ENCODE measurements around the gene EXOC3L1. TPM values are rescaled to one million over a fixed set of nuclear protein-coding genes. Genes with fewer than 3 reads are reported as not detected.

EXOC3L1 gene
- total RNA-seq, 1 experiment from 2014 or later: 0.30 TPM

- CTCF ChIA-PET: no interaction called here
These were observed 39.0 kb upstream of the EXOC3L1 start for GRCh38 chr16:67228905-67229304.

More at GRCh38 chr16:67228905-67229304, 39.0 kb upstream of the EXOC3L1 start:
- Histone ChIP-seq H3K27me3 (ENCODE audit: insufficient read depth, low read length) (no peaks in the 10 kb centered on the region), H2AFZ (ENCODE audit: low read depth, low read length, poor library complexity, severe bottlenecking) (no peak overlapping the region), H3K27ac (ENCODE audit: low read depth, low read length) (no peak overlapping the region), H3K9ac (ENCODE audit: low read length) (no peak overlapping the region), H3K4me1 (ENCODE audit: control insufficient read depth in 1 of 2, insufficient read depth in 2 of 2, low read length in 2 of 2) (peaks cover 6 to 18% of the 10 kb centered on the region in 2 experiments; a peak in 3 of 4 replicates), H3K9me2 (ENCODE audit: insufficient read depth) (no peaks in the 10 kb centered on the region), H3K4me2 (ENCODE audit: low read length) (no peak overlapping the region), H4K20me1 (ENCODE audit: insufficient read depth) (no peaks in the 10 kb centered on the region), H3K4me3 (replicated peaks in 1 of 2; ENCODE audit: low read depth in 1 of 2, low read length in 2 of 2) (no peak overlapping the region), H3K79me2 (ENCODE audit: insufficient read depth, low read length) (peaks cover 18% of the 10 kb centered on the region), H3K9me3 (ENCODE audit: control insufficient read depth in 1 of 2, insufficient read depth in 1 of 2, low read depth in 1 of 2, low read length in 2 of 2) (no peaks in the 10 kb centered on the region), H3K36me3 (ENCODE audit: control insufficient read depth in 1 of 2, insufficient read depth in 2 of 2, low read length in 2 of 2) (peaks cover 20 to 41% of the 10 kb centered on the region in 2 experiments; a peak in 3 of 4 replicates)
- TF ChIP-seq POLR2A (IDR thresholded peaks at IDR 0.05; ENCODE audit: borderline replicate concordance, extremely low read depth, insufficient read depth, insufficient read length): no peak
- TF ChIP-seq JUND (IDR thresholded peaks at IDR 0.05): no peak
- TF ChIP-seq ELF1 (IDR thresholded peaks at IDR 0.05; ENCODE audit: borderline replicate concordance, low read depth): no peak
- no peak for TF ChIP-seq POLR2AphosphoS5 (IDR thresholded peaks at IDR 0.05; ENCODE audit: low read depth, low read length)
- TF ChIP-seq CBX3 (IDR thresholded peaks at IDR 0.05; ENCODE audit: low read depth): no peak
- TF ChIP-seq YY1 (IDR thresholded peaks at IDR 0.05; ENCODE audit: extremely low read depth, insufficient replicate concordance, low read depth, low read length): no peak
- TF ChIP-seq SP1 (IDR thresholded peaks at IDR 0.05; ENCODE audit: low read depth): no peak
- no peak for TF ChIP-seq MAX (IDR thresholded peaks at IDR 0.05)
- no peak for TF ChIP-seq RAD21 (IDR thresholded peaks at IDR 0.05; ENCODE audit: low read depth)
- no peak for TF ChIP-seq FOSL1 (IDR thresholded peaks at IDR 0.05; ENCODE audit: low read depth)
- no peak for TF ChIP-seq SIN3A (IDR thresholded peaks at IDR 0.05; ENCODE audit: low read depth)
- TF ChIP-seq SRF (IDR thresholded peaks at IDR 0.05; ENCODE audit: low read depth): no peak
- no peak for TF ChIP-seq EGR1 (IDR thresholded peaks at IDR 0.05; ENCODE audit: low read depth)
- no peak for TF ChIP-seq REST (IDR thresholded peaks at IDR 0.05; ENCODE audit: low read depth)
- TF ChIP-seq ATF3 (IDR thresholded peaks at IDR 0.05): no peak
- no peak for TF ChIP-seq ZFX (IDR thresholded peaks at IDR 0.05)
- TF ChIP-seq EZH2 (IDR thresholded peaks at IDR 0.05): no peak
- TF ChIP-seq ZNF274 (IDR thresholded peaks at IDR 0.05; ENCODE audit: low read depth, low read length): no peak
- DNase-seq (ENCODE audit: low read depth, low spot score) (no peak), ATAC-seq (no peak)
- RAD21 ChIA-PET (ENCODE audit: low non-redundant PET in 1 of 2, low total read pairs in 2 of 2, uncharacterized antibody in 2 of 2, unreplicated experiment in 2 of 2): no interaction called here
- intact Hi-C loops (cut with micrococcal nuclease): no loop called here
- POLR2A ChIA-PET: interaction anchor here (1.2 kb wide), 1 partner anchor 16 kb away, joined by 3 read pairs; no protein-coding TSS in a partner anchor
- BruUV-seq (replicated peaks): no TSS peak

All from HCT116 (cell line).